Erythroblast (primary cell): ENCODE results near the gene SCIN.

Experiments used
- GATA1 ChIP-seq: IDR thresholded peaks from 2 replicates; pipeline ENCODE4 v1.6.1; 2011; ENCODE audit warnings: low read depth, mild to moderate bottlenecking, control low read depth, low read length, moderate library complexity
- POLR2A ChIP-seq: IDR thresholded peaks from 2 replicates; pipeline ENCODE4 v1.6.1; 2011; ENCODE audit warnings: mild to moderate bottlenecking, low read length

DNA sequence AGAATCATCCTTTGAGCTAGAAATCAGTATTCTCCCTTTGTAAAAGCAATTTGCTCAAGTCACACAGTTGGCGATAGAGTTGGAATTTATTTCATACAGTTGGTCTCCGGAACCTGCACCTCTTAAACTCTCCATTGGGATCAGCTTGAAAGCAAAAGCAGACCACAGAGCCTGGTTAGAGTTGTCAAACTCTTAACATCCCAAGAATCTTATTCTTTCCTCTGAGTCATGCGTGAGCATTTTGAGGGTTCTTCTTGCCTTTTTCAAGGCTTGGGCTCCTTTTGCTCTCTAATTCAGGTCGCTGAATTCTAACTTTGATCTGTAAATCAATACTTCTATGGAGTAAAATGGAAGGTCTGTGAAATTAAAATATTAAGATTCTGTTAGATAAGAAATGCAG, 19.6 kb upstream of the SCIN start:
- TF ChIP-seq POLR2A (no peak), GATA1 (no peak)
